ENCODE results near the gene PDE1C. TPM values are rescaled to one million over a fixed set of nuclear protein-coding genes. Genes with fewer than 3 reads are reported as not detected.

The PDE1C gene
- total RNA-seq, 4 donors from 2014 or later, result 0.19 to 14.5 (median 2.9) TPM

DNA sequence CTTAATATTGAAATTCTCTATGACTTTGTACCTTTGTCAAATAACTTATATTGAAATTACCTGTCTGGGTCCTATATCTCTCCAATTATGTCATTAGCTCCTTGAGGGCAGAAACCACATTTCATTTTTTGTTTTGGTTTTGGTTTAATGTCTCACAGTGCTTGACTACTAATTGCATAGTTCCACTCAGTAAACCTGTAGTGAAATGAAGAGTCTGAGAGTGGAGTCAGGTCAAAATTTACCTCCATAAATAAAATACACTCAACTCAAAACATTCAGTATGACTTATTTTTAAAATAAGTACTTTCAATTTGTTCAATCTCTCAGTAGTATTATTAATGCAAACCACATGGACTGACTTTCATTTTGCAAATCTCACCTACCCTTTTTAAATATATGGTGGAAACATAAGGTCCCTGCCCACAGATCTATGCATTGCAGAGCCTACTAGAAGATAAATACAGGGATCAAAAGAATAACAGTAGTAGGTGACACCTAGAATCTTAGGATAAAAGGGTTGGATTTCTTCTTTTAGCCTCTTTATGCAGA lies 32.5 kb downstream of the PDE1C start:
- H3K27ac ChIP-seq, result no peak overlapping the region
- no peak for DNase-seq
- intact Hi-C loops (cut with DNase I), result no loop called here
- H3K27me3 ChIP-seq, result no peaks in the 10 kb centered on the region
- H3K36me3 ChIP-seq, result no peaks in the 10 kb centered on the region
- H3K4me3 ChIP-seq, result no peak overlapping the region
- TF ChIP-seq POLR2A (IDR thresholded peaks at IDR 0.05), result no peak
- H3K4me1 ChIP-seq, result peaks cover 0 to 20% (median 0%) of the 10 kb centered on the region in 3 donors
- no peaks in the 10 kb centered on the region for H3K9me3 ChIP-seq

DNA sequence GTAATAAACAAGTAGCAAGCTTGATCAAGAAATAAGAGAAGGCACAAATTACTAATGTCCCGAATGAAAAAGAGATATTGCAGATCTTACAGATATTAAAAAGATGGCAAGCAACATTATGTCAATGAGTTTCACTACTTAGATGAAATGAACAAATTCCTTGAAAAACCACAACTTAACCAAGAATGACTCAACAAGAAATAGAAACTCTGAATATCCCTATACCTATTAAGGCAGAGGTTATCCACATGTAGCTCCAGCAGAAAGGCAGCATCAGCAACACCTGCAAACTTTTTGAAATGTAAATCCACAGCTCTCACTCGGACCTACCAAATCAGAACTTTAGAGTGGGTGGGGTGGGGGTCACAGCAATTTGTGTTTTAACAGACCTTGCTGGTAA lies 33.6 kb downstream of the PDE1C start:
- Histone ChIP-seq H3K27ac (no peak overlapping the region), H3K4me1 (peaks cover 0 to 20% (median 0%) of the 10 kb centered on the region in 3 donors), H3K36me3 (no peaks in the 10 kb centered on the region), H3K27me3 (no peaks in the 10 kb centered on the region), H3K9me3 (no peaks in the 10 kb centered on the region), H3K4me3 (no peak overlapping the region)
- intact Hi-C loops (cut with DNase I), result no loop called here
- 47 to 55% methylated on average over 2 of the region's 2 CpGs for WGBS, 2 donors
- no peak for DNase-seq
- TF ChIP-seq POLR2A (IDR thresholded peaks at IDR 0.05), result no peak
- TF ChIP-seq, protein P1, sequence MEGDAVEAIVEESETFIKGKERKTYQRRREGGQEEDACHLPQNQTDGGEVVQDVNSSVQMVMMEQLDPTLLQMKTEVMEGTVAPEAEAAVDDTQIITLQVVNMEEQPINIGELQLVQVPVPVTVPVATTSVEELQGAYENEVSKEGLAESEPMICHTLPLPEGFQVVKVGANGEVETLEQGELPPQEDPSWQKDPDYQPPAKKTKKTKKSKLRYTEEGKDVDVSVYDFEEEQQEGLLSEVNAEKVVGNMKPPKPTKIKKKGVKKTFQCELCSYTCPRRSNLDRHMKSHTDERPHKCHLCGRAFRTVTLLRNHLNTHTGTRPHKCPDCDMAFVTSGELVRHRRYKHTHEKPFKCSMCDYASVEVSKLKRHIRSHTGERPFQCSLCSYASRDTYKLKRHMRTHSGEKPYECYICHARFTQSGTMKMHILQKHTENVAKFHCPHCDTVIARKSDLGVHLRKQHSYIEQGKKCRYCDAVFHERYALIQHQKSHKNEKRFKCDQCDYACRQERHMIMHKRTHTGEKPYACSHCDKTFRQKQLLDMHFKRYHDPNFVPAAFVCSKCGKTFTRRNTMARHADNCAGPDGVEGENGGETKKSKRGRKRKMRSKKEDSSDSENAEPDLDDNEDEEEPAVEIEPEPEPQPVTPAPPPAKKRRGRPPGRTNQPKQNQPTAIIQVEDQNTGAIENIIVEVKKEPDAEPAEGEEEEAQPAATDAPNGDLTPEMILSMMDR (IDR thresholded peaks at IDR 0.05), result no peak

DNA sequence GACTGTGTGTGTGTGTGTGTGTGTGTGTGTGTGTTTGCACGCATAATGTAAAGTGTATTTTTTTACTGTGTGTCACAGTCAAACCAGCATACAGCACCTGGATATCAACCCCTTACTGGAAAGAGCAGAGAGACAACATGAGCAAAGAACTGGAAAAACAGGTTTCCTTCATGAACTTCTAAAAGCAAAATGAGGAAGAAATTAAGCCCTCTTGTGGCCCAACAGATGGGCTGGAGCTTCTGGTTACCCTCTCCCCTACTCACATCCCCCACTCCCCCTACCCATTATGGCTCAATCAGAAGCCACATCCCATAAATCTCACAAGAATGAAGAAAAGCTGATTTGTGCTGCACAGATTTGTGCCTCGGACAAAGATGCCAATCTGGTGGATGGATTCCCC lies 36.2 kb downstream of the PDE1C start:
- H3K4me1 ChIP-seq, result peaks cover 0 to 20% (median 0%) of the 10 kb centered on the region in 3 donors
- no peak overlapping the region for H3K27ac ChIP-seq
- no peak overlapping the region for H3K4me3 ChIP-seq
- H3K27me3 ChIP-seq, result no peaks in the 10 kb centered on the region
- H3K36me3 ChIP-seq, result no peaks in the 10 kb centered on the region
- TF ChIP-seq POLR2A (IDR thresholded peaks at IDR 0.05), result no peak
- TF ChIP-seq, protein P1 (IDR thresholded peaks at IDR 0.05), result no peak
- no peaks in the 10 kb centered on the region for H3K9me3 ChIP-seq
- intact Hi-C loops (cut with DNase I), result no loop called here
- WGBS, 2 donors, result 51 to 58% methylated on average over 2 of the region's 2 CpGs
- no peak for DNase-seq

DNA sequence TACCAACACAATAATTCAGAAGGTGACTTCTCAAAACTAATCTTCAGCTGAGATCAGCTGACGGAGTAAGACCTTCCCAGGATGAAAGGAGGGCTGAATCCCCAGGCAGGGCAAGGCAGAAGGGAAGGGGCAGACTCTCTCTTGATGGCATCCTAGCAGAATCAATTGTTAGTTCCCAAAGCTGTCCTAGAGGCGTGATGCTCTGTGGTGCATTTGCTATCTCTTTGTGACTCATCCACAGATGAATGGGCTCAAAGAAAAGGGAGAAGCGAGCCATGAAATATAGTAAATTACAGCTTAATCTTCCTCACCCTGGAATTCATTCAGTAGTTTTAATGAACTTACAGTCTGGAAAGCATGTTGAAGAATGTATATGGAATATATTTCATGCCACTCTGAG lies 37.2 kb downstream of the PDE1C start:
- no peaks in the 10 kb centered on the region for H3K36me3 ChIP-seq
- no peaks in the 10 kb centered on the region for H3K27me3 ChIP-seq
- H3K4me1 ChIP-seq, result peaks cover 0 to 20% (median 0%) of the 10 kb centered on the region in 3 donors
- intact Hi-C loops (cut with DNase I), result no loop called here
- H3K27ac ChIP-seq, result no peak overlapping the region
- H3K4me3 ChIP-seq, result no peak overlapping the region
- DNase-seq, result no peak
- H3K9me3 ChIP-seq, result no peaks in the 10 kb centered on the region
- WGBS, 2 donors, result 36 to 47% methylated on average over 3 of the region's 3 CpGs
- no peak for TF ChIP-seq POLR2A (IDR thresholded peaks at IDR 0.05)
- TF ChIP-seq, protein P1 (IDR thresholded peaks at IDR 0.05), result no peak

DNA sequence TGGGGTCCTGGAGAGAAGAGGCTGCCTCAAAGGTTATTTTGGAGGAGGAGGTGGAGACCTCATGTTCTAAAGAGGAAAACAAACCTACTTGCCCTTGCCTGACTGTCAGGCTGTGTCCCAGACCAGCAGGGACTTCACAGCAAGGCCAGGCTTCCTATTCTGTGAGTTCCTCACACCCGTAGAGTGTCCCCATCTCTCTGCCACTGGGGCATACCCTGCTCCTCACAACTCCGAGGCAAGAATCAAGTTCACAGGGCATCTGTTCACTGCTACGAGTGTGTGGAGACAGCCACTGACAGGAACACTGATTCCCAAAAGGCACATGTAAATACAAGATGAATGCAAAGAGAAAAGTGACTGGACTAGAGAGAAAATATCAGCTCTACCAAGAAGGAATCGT lies 38.0 kb downstream of the PDE1C start:
- no peak overlapping the region for H3K27ac ChIP-seq
- H3K36me3 ChIP-seq, result no peaks in the 10 kb centered on the region
- TF ChIP-seq, protein P1 (IDR thresholded peaks at IDR 0.05), result no peak
- no peak for TF ChIP-seq POLR2A (IDR thresholded peaks at IDR 0.05)
- no peak for DNase-seq
- no peak overlapping the region for H3K4me3 ChIP-seq
- intact Hi-C loops (cut with DNase I), result no loop called here
- no peaks in the 10 kb centered on the region for H3K27me3 ChIP-seq
- WGBS, 2 donors, result 89 to 95% methylated on average over 1 to 2 of the region's 4 CpGs
- no peaks in the 10 kb centered on the region for H3K9me3 ChIP-seq
- peaks cover 0 to 20% (median 0%) of the 10 kb centered on the region in 3 donors for H3K4me1 ChIP-seq
